GM18909 (cell line): Measurements from ENCODE around the gene GRID2.

Experiments used
- ATAC-seq: cut with Tn5 transposase; IDR thresholded peaks from one replicate; pipeline ENCODE4 v1.9.1; 2021; ENCODE audit warnings: mild to moderate bottlenecking; ENCODE audit not compliant: unreplicated experiment, poor library complexity

GRID2 gene

GRCh38 chr4:93761286-93761685 lies 1457.5 kb downstream of the GRID2 start:
- ATAC-seq: no peak

GRCh38 chr4:93764639-93765246 lies 1461.0 kb downstream of the GRID2 start:
- peak; percentile 75 for ATAC-seq

- no peak for ATAC-seq
Observed at GRCh38 chr4:93767917-93768316, 1464.2 kb downstream of the GRID2 start.

GRCh38 chr4:93770201-93770600 lies 1466.4 kb downstream of the GRID2 start:
- no peak for ATAC-seq

- no peak for ATAC-seq
Observed at GRCh38 chr4:93771640-93772411, 1468.1 kb downstream of the GRID2 start.

- ATAC-seq: no peak
Observed at GRCh38 chr4:93772858-93773257, 1469.1 kb downstream of the GRID2 start.

- ATAC-seq: no peak
Observed at GRCh38 chr4:93775551-93775950, 1471.8 kb downstream of the GRID2 start.

GRCh38 chr4:93776386-93777080 lies 1472.8 kb downstream of the GRID2 start:
- ATAC-seq: no peak

- no peak for ATAC-seq
Observed at GRCh38 chr4:93777081-93777460, 1473.3 kb downstream of the GRID2 start.

GRCh38 chr4:93779228-93779627 lies 1475.5 kb downstream of the GRID2 start:
- no peak for ATAC-seq

- no peak for ATAC-seq
Observed at GRCh38 chr4:93780080-93780479, 1476.3 kb downstream of the GRID2 start.

GRCh38 chr4:93781198-93781597 lies 1477.4 kb downstream of the GRID2 start:
- ATAC-seq: no peak

- ATAC-seq: no peak
Observed at GRCh38 chr4:93786149-93786548, 1482.4 kb downstream of the GRID2 start.

GRCh38 chr4:93788712-93789111 lies 1484.9 kb downstream of the GRID2 start:
- ATAC-seq: peak; percentile 44

GRCh38 chr4:93791570-93792195 lies 1487.9 kb downstream of the GRID2 start:
- peak; percentile 86 for ATAC-seq

- ATAC-seq: no peak
Observed at GRCh38 chr4:93802045-93802444, 1498.3 kb downstream of the GRID2 start.

- ATAC-seq: no peak
Observed at GRCh38 chr4:93809773-93810172, 1506.0 kb downstream of the GRID2 start.

GRCh38 chr4:93810340-93810992 lies 1506.7 kb downstream of the GRID2 start:
- no peak for ATAC-seq

GRCh38 chr4:93813092-93813491 lies 1509.3 kb downstream of the GRID2 start:
- ATAC-seq: no peak

- no peak for ATAC-seq
Observed at GRCh38 chr4:93814141-93814540, 1510.4 kb downstream of the GRID2 start.
